Kidney tubule cell (primary cell): ENCODE results near the gene SV2C.
"Not testable (repeated sequence)": the region's sequence is repeated elsewhere in the genome, so short reads cannot be mapped to it uniquely, and the experiment has no call there.

Source experiments
- DNase-seq: peaks from one replicate; pipeline ENCODE4 v3.0.0-alpha.2; 2018; ENCODE audit warnings: low spot score

Gene SV2C

GRCh38 chr5:76303921-76304320, 220.7 kb downstream of the SV2C start:
- DNase-seq: peak; percentile 98

- DNase-seq: no peak
These were observed 222.1 kb downstream of the SV2C start for GRCh38 chr5:76305269-76305668.

- DNase-seq: peak; percentile 53
These were observed 222.6 kb downstream of the SV2C start for GRCh38 chr5:76305775-76306174.

GRCh38 chr5:76310208-76310607, 227.0 kb downstream of the SV2C start:
- no peak for DNase-seq

GRCh38 chr5:76312783-76313182, 229.6 kb downstream of the SV2C start:
- no peak for DNase-seq

GRCh38 chr5:76314643-76315042, 231.5 kb downstream of the SV2C start:
- DNase-seq: no peak

- DNase-seq: no peak
These were observed 236.5 kb downstream of the SV2C start for GRCh38 chr5:76319673-76320072.

- DNase-seq: not testable (repeated sequence)
These were observed 240.3 kb downstream of the SV2C start for GRCh38 chr5:76323494-76323893.

- no peak for DNase-seq
These were observed 242.1 kb downstream of the SV2C start for GRCh38 chr5:76325326-76325725.

GRCh38 chr5:76325876-76326491, 242.8 kb downstream of the SV2C start:
- no peak for DNase-seq

- no peak for DNase-seq
These were observed 243.6 kb downstream of the SV2C start for GRCh38 chr5:76326577-76327302.

GRCh38 chr5:76329346-76329745, 246.2 kb downstream of the SV2C start:
- DNase-seq: no peak

- DNase-seq: no peak
These were observed 247.9 kb downstream of the SV2C start for GRCh38 chr5:76331126-76331525.

- peak; percentile 7 for DNase-seq
These were observed 248.9 kb downstream of the SV2C start for GRCh38 chr5:76332102-76332501.

GRCh38 chr5:76332611-76333205, 249.5 kb downstream of the SV2C start:
- DNase-seq: peak; percentile 39

- no peak for DNase-seq
These were observed 250.4 kb downstream of the SV2C start for GRCh38 chr5:76333571-76333970.

GRCh38 chr5:76334574-76334973, 251.4 kb downstream of the SV2C start:
- no peak for DNase-seq

GRCh38 chr5:76335451-76335850, 252.3 kb downstream of the SV2C start:
- not testable (repeated sequence) for DNase-seq

- not testable (repeated sequence) for DNase-seq
These were observed 253.1 kb downstream of the SV2C start for GRCh38 chr5:76336253-76336809.

- DNase-seq: peak; percentile 83
These were observed 254.8 kb downstream of the SV2C start for GRCh38 chr5:76337953-76338451.

- no peak for DNase-seq
These were observed 256.7 kb downstream of the SV2C start for GRCh38 chr5:76339919-76340318.

GRCh38 chr5:76341651-76342334, 258.6 kb downstream of the SV2C start:
- DNase-seq: no peak
